AG08396 (cell line): Measurements from ENCODE around the gene CCN2.
A peak's percentile ranks its signal among the peaks of the same experiment; 100 is the strongest.
"Not testable (repeated sequence)": the region's sequence is repeated elsewhere in the genome, so short reads cannot be mapped to it uniquely, and the experiment has no call there.

ENCODE experiments used
- DNase-seq: peaks from one replicate; pipeline ENCODE4 v3.0.0; 2012; ENCODE audit warnings: low spot score, mixed read lengths

CCN2 gene

DNA sequence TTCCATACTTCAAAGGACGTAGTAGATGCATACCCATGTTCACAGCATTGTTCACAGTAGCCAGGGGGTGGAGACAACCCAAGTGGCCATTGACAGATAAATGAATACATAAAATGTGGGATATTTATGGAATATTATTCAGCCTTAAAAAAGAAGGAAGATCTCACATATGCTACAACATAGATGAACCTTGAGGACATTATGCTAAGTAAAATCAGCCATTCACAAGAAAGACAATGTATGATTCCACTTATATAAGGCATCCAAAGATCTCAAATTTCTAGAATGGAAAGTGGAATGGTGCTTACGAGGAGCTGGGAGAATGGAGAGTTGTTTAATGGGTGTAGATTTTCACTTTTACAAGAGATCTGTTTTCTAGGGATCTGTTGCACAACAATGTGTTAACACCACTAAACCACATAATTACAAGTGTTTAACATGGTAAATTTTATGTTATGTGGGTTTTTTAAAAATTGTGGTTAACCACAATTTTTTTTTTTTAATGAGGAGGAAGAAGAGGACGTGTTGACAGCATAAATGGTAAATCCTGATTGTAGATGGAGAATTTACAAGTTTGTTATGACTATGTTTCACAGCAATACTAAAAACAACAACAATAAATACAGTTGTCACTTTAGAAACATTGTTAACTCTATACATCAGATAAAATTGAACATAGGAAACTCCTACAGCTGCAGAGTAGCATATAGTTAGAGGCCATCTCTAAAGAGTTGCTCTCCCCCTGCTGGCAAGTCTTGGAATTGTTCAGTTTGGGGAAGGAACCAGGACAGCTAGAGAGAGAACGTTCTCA is 41.6 kb downstream of the CCN2 start:
- DNase-seq, result peak; percentile 37

- DNase-seq, result not testable (repeated sequence)
These were observed 42.4 kb downstream of the CCN2 start for GRCh38 chr6:131908787-131909186.

GRCh38 chr6:131903734-131904133 is 47.4 kb downstream of the CCN2 start:
- not testable (repeated sequence) for DNase-seq

DNA sequence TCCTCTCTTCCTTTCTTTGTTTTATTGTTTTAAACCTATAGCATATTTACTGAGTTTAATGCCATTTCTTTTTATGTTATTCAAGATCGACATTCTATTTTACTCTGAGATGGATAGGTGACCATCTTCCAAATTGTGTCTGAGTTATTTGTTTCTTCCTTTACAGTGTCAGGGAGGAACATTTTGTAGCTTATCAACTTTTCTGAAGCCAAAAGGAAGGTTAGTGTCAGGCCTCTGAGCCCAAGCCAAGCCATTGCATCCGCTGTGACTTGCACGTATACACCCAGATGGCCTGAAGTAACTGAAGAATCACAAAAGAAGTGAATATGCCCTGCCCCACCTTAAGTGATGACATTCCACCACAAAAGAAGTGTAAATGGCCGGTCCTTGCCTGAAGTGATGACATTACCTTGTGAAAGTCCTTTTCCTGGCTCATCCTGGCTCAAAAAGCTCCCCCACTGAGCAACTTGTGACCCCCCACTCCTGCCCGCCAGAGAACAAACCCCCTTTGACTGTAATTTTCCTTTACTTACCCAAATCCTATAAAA is 49.8 kb downstream of the CCN2 start:
- DNase-seq, result not testable (repeated sequence)

GRCh38 chr6:131900231-131900630 is 50.9 kb downstream of the CCN2 start:
- DNase-seq, result no peak

- DNase-seq, result no peak
These were observed 52.5 kb downstream of the CCN2 start for GRCh38 chr6:131898718-131899117.
